ENCODE results near the gene PDE10A. TPM values are rescaled to one million over a fixed set of nuclear protein-coding genes. Genes with fewer than 3 reads are reported as not detected.

The PDE10A gene
- total and polyA plus RNA-seq, 2 of the 8 experiments (the other 6 are each of a cell fraction or from before 2014, with no cell fraction given): 1.1 to 2.4 TPM

DNA sequence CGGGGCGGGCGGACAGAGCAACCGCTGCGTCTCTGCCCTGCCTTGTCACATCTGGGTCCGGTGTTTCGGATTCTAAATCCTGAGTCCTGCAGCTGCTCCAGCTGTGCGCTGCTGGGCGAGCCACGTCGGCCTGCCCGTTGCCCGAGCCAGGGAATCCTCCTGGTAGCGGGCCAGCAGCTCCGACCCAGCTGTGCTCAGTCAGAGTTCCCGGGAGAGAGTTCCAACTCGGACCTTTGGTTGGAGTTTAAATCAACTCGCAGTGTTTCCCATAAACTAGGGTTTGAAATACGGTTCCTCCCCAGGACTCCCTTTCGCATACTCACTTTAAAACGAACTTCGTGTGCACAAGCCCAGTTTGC, 315 bp upstream of the PDE10A start:
- ChIA-PET POLR2A (ENCODE audit: partially characterized antibody) (no interaction called here), CTCF (ENCODE audit: partially characterized antibody) (no interaction called here)
- Histone ChIP-seq H2BK120ac (replicated peaks; ENCODE audit: low read depth, low read length) (no peak overlapping the region), H4K20me1 (replicated peaks in 1 of 2; ENCODE audit: control insufficient read depth in 1 of 2, insufficient read depth in 2 of 2, low read length in 2 of 2) (peaks cover 0 to 2% of the 10 kb centered on the region in 2 experiments), H3K27ac (ENCODE audit: low read depth, low read length) (no peak overlapping the region), H2AK5ac (ENCODE audit: low read depth, low read length) (no peak overlapping the region), H4K5ac (ENCODE audit: insufficient read length, low read depth, low read length) (no peak overlapping the region), H3K14ac (ENCODE audit: insufficient read length) (no peak overlapping the region), H3K9ac (replicated peaks in 1 of 4; ENCODE audit: extremely low read depth in 1 of 4, low read depth in 3 of 4, low read length in 3 of 4) (no peak overlapping the region), H3K36me3 (ENCODE audit: control insufficient read depth in 2 of 4, insufficient read depth in 4 of 4, low read length in 3 of 4) (peaks cover 0 to 2% (median 0%) of the 10 kb centered on the region in 4 experiments; a peak in 1 of 8 replicates), H2BK12ac (ENCODE audit: low read depth, low read length) (no peak overlapping the region), H3K9me3 (ENCODE audit: insufficient read depth in 2 of 2, low read depth in 1 of 2, low read length in 1 of 2) (no peaks in the 10 kb centered on the region), H3K79me2 (ENCODE audit: control insufficient read depth in 1 of 2, insufficient read depth in 2 of 2, low read length in 2 of 2) (no peaks in the 10 kb centered on the region), H3K23me2 (ENCODE audit: low read depth, low read length) (peaks cover 29% of the 10 kb centered on the region; the same call in 1 of the 2 replicates), H4K8ac (ENCODE audit: extremely low read depth, insufficient read depth, low read length) (no peak overlapping the region), H3K18ac (ENCODE audit: extremely low read depth, low read length) (no peak overlapping the region), H3K56ac (replicated peaks; ENCODE audit: insufficient read length, low read depth, low read length) (no peak overlapping the region), H3K27me3 (replicated peaks in 1 of 4; ENCODE audit: control insufficient read depth in 3 of 4, extremely low read depth in 1 of 4, insufficient read depth in 3 of 4, low read length in 3 of 4) (peaks cover 48 to 81% (median 66%) of the 10 kb centered on the region in 4 experiments), H3K4me2 (ENCODE audit: insufficient read depth in 1 of 2, low read depth in 2 of 2, low read length in 2 of 2) (peak overlapping the region; percentile 74 to 93), H2AFZ (ENCODE audit: low read length) (no peak overlapping the region), H3K23ac (ENCODE audit: insufficient read length) (no peak overlapping the region), H2BK5ac (ENCODE audit: low read depth, low read length) (no peak overlapping the region), H3K4ac (replicated peaks; ENCODE audit: insufficient read length, low read depth, low read length) (no peak overlapping the region), H3K79me1 (ENCODE audit: low read depth, low read length) (no peaks in the 10 kb centered on the region), H3K4me1 (replicated peaks in 1 of 4; ENCODE audit: control insufficient read depth in 3 of 4, insufficient read depth in 4 of 4, low read length in 3 of 4) (peaks cover 11 to 26% (median 16%) of the 10 kb centered on the region in 4 experiments), H2BK15ac (ENCODE audit: low read length) (no peak overlapping the region), H4K91ac (replicated peaks; ENCODE audit: insufficient read length, low read length) (no peak overlapping the region), H3K4me3 (ENCODE audit: extremely low read depth in 1 of 4, insufficient read depth in 2 of 4, low read depth in 3 of 4, low read length in 4 of 4) (peak overlapping the region; percentile 37 to 73 (median 47)), H2BK20ac (ENCODE audit: low read length) (no peak overlapping the region)
- DNase-seq (ENCODE audit: low read depth in 1 of 2, low spot score in 2 of 2) (peak in 1 of 2 experiments; percentile 66), FAIRE-seq (no peak)
- 3% methylated on average over 15 of the region's 22 CpGs; no CpG with 5 or more reads in 1 of the 2 experiments for WGBS, 2 experiments (ENCODE audit: extremely low coverage in 1 of 2, insufficient coverage in 1 of 2, insufficient read length in 1 of 2, insufficient replicate concordance in 2 of 2, low coverage in 1 of 2, low lambda C conversion rate in 2 of 2, missing lambda C conversion rate in 1 of 2)
- TF ChIP-seq RXRA (IDR thresholded peaks at IDR 0.05; ENCODE audit: insufficient read depth, low read depth, low read length) (no peak), RBBP5 (IDR thresholded peaks at IDR 0.05; ENCODE audit: borderline replicate concordance, low read depth, low read length) (0 out of 2 replicates have a peak, but pooled peaks have one; percentile 22), FOSL1 (IDR thresholded peaks at IDR 0.05; ENCODE audit: insufficient read depth, low read depth, low read length) (no peak), EZH2 (IDR thresholded peaks at IDR 0.05; ENCODE audit: low read depth, low read length, severe bottlenecking) (peak; percentile 92), RNF2 (IDR thresholded peaks at IDR 0.05; ENCODE audit: borderline replicate concordance, low read depth, low read length, missing control alignments, poor library complexity, severe bottlenecking) (peak; percentile 64)
